ENCODE results near the gene SYNE1.
"Not testable (repeated sequence)": the region's sequence is repeated elsewhere in the genome, so short reads cannot be mapped to it uniquely, and the experiment has no call there.

Gene SYNE1

DNA sequence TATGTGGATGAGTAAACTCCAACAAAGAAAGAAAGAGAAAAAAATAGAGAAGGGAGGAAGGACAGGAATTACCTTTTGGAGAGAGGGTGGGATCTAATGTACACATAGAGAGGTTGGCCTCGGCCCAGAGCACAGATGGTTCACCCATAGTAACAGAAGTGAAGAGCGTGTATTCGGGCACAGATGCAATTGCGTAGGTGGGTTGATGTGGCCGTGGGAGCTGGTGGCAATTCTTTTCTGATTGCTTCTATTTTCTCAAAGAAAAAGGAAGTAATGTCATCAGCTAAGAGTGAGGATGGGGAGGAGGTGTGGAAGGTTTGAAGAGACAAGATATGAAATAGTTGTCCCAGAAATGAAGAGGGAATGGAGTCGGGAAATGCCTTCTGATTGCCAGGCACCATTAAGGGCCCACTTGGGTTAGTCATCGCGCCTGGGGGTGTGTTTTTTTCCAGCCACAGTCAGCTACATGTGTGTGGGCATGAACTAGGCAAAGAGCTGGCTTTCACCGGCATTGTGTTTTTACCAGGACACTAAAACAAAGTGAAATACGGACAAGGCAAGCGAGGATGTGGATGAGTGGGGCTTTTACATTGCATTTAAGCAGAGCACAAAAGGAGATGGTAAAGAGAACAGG lies 158.7 kb downstream of the SYNE1 start:
- DNase-seq, result no peak

DNA sequence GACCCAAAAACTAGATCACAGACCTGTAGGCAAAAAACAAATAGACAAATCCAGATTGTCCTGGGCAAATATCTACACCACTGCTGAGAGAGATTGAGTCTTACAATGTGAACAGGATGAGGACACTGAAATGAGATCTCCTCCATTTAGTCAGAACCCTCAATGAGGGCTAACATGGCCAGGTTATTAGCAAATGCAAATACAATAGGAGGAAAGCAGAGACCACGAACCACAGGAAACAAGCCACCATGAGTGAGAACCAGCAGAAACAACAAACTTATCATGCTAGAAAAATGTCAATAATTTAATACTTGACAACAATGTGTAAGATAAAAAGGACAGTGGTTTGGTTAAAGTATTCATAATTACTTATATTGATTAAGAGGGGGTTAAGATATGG lies 162.8 kb downstream of the SYNE1 start:
- no peak for DNase-seq

DNA sequence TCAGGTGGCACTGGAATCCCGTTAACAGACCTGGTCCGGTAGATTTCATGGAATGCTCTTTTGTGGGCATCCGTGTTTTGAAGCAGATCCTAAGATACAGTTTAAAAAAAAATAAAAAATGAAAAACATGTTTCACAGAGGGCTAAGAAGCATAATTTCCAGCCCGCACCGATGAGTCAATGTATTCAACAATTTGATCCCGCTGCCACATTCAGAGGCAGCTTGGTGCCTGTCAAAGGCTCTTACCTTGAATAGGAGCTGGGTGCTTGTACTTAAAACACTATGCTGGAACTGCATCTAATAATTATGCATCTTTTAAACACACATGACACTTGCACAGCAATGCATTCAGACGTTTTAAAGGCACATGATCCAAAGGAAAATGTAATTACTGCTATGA lies 164.8 kb downstream of the SYNE1 start:
- no peak for DNase-seq

DNA sequence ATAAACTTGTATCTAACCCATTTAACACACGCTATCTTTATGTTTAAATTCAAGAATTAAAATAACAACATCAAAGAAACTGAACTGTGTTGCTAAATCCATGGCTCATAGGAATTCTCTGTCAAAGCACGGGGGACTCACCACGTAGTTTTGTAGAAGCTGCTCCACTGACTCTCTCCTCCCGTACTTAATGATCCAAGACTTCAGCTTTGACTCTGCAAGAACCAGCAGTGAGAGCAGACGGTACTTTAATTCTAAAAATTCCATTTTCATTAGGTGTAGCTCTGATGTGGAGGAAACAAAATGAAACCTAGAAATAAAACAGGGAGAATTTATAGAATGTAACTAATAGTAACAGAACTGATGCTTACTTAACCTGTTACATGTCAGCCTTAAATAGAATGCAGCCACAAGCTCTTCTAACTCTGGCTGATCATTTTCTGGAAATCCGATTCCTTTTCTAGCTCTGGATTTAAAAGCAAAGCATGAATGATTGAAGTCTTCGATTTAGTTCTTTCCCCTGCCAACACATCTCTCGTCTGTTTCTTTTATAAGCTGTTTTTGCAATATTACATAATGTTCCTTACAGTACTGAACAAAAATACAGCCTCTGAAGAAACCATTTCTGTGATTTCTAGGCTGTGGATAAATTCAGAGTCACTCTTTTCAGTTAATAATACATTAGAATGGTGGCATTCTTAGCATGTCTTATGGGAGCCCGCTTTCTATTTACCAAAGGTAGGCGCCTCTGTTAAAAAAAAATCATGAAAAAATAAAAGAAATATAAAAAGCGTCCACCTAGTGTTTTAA lies 165.5 kb downstream of the SYNE1 start:
- DNase-seq, result no peak

DNA sequence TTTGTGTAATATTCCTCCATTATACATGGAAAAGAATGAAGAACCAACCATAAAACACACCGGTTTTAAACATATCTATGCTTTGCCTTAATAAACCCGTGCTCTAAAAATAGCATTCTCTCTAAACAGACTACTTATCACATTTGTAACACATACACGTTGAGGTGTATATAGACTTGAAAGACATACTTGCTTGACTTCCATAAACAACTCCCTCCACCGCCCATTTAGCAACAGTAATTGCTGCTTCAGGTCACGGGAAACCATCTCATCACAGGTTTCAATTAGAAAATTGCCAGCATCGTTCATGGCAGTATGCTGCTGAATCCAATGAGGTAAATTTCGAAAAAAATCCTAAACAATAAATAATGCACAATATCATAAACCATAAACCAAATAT lies 174.0 kb downstream of the SYNE1 start:
- DNase-seq, result no peak

DNA sequence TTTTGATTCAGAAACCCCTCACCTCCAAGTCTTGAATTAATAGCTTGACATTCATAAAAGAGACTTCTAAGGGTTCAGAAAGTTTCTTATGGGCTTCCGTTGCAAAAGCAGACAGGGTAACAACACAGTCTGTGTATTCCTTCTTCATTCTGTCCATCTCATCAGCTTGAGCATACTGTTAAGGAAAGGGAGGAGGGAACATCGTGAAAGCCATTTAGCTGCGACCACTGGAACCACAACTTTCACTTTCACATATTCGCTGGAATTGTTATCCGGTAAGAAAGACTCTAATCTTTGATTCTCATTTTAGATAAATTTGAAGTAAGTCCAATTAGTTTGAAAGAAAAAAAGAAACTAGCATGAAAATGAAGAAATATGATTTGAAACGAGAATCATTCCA lies 174.4 kb downstream of the SYNE1 start:
- no peak for DNase-seq

DNA sequence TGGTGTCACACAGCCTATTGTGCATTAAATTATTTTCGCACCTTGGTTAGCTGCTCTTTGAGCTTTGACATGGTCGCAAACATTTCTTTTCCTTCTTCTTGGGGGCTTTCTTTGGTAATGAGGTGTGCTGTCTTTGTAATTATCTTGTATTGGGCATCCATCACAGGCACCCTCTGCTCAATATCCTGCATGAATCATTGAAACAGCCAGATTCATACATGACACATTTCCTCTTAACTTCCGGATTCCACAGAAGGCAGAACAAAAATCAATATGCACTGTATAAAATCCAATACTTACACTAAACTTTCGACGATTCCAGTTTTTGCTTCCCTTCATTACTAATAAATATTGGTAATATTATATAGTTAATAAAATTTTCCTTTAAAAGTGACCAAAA lies 175.6 kb downstream of the SYNE1 start:
- DNase-seq, result no peak

DNA sequence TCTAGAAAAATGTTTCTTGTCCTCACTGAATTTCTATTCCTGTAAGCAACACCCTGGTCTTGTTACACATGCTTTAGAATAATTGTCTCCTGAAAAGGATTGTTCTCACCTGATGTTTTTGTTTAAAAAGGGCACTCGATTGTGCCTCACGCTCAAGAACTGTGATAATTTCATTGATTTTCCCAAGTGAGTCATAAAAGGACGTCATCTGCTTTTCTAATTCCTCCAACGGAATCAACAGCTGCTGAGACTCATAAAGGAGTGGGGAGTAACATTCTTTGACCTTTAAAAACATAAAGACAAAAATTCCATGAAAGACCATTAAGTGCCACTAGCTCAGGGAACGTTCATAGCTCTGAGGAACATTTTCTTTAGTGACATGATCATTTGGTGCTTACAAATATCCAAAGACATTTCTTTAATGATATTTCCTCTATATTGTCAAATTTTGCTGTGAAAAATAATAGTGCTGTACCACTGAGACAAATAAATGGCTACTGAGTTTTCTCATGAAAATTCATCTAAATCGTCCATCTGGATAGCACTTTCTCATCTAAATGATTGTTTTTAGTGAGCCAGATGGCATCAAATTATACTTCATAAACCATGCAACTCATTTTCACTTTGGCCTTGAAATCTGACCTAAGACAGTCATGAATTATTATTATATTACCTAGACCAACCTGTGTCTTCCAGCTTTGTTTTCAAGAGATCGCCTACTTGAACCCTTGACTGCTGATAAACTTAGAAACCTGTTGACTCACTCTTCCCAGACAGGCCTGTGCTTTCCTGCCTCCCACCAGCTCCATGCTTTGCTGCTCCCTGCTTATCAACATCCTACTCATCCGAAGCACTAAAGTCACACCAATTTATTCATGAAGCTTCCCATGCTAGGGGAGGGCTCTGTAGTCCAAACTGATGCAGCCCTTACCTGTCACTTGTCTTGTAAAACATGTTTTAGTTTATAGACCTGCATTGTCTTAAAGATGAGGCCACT lies 178.2 kb downstream of the SYNE1 start:
- no peak for DNase-seq

DNA sequence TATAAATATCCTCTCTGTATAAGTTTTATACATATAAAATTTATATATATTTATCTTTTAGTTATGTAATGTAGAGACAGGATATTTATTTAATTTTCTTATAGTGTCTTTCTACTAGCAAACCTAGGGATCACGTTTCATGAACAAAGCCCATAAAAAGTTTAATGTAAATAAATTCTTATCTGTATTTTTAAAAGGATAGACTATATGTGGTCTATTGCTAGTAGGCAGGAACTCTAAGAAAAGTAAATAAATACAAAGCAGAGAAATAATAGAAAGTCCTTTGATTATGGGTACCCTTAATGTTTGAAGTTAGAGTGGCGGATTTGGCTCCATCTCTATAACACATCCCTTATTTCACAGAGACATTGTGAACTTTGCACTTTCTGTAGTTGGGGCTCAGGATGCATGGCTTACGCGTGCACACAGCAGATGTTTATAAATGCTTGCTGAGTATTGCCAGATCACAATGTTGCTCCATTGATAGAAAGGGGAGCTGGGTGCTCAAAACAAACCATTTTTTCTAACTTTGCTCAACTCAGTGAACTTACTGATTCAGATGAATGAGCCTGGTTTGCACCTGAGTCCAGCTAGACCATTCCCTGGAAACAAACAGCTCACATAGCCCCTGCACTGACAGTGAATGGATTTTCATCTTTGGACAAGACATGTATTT lies 179.1 kb downstream of the SYNE1 start:
- no peak for DNase-seq

DNA sequence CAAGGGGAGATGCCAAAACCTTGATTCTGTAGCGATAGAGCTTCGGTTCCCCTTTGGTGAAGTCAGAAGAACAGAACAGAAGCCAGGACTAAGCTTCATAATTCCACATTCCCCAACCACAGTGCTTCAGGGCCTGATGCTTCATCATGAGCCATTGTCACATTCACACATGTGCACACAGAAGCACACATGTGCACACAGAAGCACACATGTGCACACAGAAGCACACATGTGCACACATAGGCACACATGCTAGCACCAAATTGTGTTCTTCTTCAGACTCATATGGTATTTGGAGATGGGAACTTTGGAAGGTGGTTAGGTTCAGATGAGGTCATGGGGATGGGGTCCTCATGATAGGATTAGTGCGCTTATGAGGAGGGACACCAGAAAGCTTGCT lies 183.2 kb downstream of the SYNE1 start:
- DNase-seq, result no peak

DNA sequence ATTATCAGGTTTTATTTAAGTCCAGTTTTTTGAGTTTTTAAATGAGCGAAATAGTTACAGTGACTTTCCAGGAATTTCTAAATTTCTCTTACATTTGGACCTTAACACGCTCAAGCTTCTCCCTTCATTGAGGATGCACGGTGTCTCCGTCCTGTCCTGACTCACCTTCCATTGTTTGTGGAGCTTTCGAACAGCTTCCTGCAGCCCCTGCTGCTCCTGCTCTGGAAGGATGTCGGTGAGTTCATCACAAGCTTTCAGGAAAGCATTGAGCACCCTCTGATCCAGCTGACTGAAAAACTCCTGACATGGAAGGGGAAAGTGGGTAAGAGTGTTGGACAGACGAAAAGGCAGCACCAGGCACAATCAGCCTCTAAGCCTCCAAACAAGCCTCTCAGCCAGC lies 183.7 kb downstream of the SYNE1 start:
- no peak for DNase-seq

DNA sequence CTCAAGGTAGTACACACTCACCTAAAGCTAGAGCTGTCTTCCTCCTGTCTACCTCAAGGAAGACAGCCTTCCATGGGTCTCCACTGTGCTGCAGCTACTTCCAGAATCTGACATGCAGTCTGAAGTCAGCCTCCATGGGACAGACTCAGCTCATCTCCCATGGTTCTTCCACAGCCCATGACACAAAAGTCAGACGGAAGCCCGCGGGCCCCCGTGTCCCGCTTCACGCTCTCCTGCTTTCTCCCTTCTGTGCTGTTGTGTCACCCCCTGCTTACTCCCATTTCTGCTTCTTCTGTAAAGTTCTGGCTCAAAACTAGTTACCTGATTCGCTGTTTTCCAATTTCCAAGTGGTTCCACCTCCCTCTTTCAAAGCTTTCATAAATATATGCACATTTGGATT lies 184.5 kb downstream of the SYNE1 start:
- DNase-seq, result no peak

DNA sequence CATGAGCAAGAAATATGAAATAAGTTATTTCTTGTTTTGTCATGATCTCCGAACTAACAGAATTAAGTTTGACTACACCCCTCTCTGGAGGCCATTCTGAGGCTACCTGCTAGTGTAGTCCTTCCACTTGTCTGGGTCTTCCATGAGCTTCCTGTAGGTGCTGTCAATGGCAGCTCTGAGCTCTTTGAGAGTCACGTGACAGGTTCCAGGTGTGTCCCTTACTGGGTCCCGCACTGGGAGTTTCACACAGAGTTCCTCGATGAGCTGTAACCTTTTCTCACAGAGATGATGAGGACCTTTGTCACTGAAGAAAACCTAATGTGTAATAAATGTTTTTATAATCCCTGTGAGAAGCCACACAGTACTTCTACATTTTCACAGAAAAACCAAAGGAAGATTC lies 186.6 kb downstream of the SYNE1 start:
- DNase-seq, result no peak

DNA sequence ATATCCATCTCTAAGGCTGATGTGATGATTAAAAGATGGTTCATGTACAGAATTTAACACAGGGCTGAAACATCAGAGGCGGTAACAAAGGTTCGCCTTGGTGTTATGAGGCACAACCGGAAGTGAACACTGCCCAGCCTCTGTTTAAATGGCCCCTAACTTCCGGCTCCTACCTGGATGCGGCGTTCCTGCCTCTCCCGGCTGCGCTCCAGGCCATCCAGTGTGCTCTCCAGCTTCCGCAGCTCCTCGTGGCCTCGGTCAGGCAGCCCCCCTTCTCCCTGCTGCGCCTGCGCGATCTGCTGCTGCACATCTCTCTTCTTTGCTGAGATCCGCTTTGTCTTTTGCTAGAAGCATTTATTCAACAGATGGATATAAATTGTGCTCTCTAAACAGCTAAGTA lies 195.3 kb downstream of the SYNE1 start:
- no peak for DNase-seq

DNA sequence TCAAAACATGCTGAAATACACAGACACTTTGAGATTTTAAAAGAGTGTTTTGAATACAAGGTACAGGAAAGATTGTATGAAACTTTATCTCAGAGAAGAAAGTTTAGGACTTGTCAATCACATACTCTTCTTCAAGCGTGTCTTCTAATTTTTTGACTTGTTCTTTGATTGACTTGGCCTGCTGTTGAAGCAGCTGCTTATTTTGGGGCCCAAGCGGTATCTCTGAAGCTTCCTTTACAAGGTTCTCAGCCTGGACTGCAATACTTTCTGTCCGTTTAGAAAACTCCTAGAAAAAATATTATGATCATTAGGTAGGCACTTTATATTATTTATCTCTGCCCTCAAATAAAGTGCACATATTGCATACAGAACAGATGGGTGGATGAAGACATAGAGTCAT lies 201.3 kb downstream of the SYNE1 start:
- DNase-seq, result no peak

DNA sequence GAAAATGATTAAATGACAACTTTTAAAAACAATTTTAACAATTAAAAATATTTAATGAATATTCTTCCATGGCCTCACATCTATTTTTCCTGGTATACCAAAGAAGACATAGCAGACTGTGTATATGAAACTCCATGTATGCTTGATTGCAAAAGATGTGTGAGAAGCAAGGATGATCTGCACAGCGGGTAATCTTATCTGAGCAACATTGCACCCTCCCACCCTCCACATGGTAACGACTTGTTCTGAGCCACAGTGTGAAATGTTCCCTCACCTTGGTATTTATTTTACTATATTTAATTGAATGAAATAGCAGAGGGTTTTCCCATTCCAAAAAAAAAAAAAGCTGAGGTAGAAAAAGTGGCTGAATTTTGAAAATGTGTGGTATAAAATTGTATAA lies 204.4 kb downstream of the SYNE1 start:
- DNase-seq, result no peak

DNA sequence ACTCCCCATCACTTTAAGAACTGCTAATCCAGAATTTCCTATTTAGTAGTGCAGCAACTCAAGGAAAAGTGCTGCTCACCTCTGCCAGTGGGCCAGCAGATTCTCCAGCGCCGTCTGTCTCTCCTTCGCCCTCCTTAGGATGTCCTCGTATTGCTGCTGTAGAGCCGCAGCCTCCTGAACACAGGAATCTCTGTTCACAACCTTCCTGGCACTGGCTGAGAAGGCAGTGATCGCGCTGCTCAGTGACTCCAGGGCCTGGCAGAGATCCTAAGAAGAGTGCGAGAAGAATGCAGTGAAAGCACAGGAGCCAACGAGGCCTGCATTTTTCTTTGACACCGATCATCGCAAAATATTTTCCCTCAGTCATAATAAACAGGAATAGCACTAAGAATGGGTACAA lies 209.0 kb downstream of the SYNE1 start:
- DNase-seq, result no peak

DNA sequence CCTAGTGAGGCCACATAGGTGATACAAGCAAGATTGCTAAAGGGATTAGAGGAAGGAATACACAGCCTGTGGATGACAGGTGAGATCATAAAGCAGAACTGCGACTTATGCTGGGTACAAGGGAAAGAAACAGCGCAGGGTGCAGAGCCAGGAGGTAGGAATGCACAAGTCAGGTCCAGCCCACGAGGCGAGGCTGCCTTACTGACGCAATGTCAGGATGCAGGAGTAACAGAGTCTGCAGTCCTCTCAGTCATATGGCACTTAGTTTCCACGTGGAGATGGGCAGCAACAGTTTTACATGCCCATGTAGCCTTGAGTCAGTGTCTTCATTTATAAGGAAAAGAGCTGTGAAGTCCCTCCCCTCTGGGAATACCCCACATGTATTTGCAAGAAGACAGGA lies 210.9 kb downstream of the SYNE1 start:
- no peak for DNase-seq

DNA sequence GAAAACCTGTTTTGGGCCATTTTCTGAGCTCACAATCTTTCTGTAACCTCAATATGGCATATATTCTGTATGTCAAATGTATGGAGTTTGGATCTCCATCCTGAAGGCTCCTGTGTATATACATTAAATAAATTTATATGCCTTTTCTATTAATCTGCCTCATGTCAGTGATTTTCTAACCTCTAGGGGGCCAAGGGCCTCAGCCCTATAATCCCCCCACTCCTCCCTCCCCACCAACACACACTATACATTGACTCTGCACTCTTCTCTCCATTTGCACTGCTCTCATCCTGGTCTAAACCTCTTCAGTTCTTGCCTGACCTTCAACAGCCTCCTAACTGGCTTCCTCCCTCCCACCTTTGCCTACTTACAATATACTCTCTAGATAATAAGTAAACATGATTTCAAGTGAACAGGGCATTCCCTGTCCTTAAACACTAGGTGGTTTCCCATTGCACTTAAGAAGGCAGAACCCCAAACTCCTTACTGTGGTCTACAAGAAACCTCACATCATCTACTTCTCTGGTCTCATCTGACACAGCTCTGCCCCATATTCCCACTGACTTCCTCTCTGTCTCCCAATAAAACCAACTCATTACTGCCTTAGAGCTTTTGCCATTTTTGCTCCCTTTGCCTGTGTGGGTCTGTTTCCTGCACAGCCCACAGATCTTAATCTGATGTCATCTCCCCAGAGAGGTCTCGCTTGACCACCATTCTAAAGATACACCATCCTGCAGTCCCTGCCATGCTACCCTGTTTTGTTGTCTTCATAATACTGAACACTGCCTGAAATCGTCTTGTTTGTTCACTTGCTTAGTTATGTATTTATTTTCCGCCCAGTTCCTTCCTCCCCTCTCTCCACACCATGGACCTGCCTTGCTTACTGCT lies 213.7 kb downstream of the SYNE1 start:
- no peak for DNase-seq

DNA sequence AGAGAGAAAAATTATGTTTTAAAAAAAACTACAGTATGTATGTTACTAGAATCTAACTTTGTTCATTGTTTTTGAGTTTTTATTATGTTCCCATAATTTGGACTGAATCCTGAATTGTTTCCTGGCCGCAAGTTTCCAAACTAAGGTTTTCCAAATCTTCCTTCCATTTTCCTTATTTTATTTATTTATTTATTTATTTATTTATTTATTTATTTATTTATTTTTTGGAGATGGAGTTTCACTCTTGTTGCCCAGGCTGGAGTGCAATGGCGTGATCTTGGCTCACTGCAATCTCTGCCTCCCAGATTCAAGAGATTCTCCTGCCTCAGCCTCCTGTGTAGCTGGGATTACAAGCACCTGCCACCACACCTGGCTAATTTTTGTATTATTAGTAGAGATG lies 215.7 kb downstream of the SYNE1 start:
- not testable (repeated sequence) for DNase-seq

DNA sequence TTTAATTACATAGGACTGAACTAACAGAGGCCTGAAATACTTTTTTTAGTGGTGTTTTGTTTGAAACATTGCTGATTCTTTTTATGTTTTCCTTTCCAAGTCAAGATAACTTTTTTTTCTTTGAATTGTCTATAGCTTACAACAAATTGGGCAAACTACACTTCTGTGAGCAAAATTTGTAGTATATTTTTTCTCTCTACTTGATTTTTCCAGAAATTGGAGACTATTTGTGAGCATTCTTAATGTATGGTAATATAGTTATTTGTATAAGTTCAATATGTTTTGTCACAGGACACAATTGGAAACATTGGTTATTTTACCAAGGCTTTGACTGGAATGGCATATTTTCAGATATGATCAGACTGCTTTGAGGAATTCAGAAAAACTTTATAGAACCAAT lies 216.5 kb downstream of the SYNE1 start:
- DNase-seq, result no peak

DNA sequence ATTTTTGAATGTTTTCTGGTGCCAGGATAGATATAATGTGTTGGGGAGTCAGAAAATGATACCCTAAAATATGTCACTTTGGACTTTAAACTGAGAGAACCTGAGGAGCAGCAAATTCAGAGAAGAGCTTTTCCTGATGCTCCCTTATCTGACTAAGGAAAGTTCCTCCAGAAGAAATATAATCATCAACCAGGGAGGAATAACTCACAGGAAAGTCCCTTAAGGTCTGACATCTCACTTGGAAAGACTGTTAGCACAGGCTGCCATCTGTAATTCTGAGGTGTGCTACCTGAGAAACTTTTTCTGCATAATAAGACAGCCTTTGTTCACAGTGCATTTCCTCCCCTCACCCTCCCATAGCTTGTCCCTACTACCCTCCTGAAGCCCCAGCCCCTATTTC lies 218.6 kb downstream of the SYNE1 start:
- no peak for DNase-seq

Data from stimulated activated CD8-positive, alpha-beta memory T cell treated with anti-CD3 and anti-CD28 coated beads, Interleukin-4, amount 100 ng/mL, for 48 hours (primary cell).